ENCODE results near the gene SPTB.

SPTB gene

GRCh38 chr14:64714432-64715025, 165.2 kb downstream of the SPTB start:
- H3K9me3 Mint-ChIP-seq = peaks cover 12% of the 10 kb centered on the region
- peak overlapping the region; percentile 89 for H3K27ac Mint-ChIP-seq
- peaks cover 85% of the 10 kb centered on the region for H3K4me1 Mint-ChIP-seq
- DNase-seq (ENCODE audit: low spot score in 2 of 2) (no peak), ATAC-seq (peak; percentile 59)
- H3K36me3 Mint-ChIP-seq = no peaks in the 10 kb centered on the region
- no peak overlapping the region for H3K4me3 Mint-ChIP-seq

DNA sequence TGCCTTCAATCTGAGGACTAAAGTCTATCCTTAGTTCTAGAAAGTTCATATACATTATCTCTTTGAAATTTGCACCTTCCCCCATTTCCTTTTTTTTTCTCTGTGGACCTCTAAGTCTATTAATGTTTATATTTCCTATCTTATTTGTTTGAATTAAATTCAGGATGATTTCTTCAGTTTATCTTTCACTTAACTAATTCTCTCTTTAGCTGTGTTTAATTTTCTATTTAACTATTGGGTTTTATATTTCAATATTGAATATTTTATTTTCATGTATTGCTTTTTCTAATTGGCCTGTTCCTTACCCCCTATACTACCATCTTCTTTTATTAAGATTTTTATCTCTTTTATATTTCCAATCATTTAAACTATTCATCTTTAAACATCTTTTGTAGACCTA, 166.0 kb downstream of the SPTB start:
- peaks cover 85% of the 10 kb centered on the region for H3K4me1 Mint-ChIP-seq
- H3K27ac Mint-ChIP-seq = no peak overlapping the region
- no peak for ATAC-seq
- no peak for DNase-seq (ENCODE audit: low spot score in 2 of 2)
- peaks cover 12% of the 10 kb centered on the region for H3K9me3 Mint-ChIP-seq
- no peaks in the 10 kb centered on the region for H3K36me3 Mint-ChIP-seq
- H3K4me3 Mint-ChIP-seq = no peak overlapping the region

DNA sequence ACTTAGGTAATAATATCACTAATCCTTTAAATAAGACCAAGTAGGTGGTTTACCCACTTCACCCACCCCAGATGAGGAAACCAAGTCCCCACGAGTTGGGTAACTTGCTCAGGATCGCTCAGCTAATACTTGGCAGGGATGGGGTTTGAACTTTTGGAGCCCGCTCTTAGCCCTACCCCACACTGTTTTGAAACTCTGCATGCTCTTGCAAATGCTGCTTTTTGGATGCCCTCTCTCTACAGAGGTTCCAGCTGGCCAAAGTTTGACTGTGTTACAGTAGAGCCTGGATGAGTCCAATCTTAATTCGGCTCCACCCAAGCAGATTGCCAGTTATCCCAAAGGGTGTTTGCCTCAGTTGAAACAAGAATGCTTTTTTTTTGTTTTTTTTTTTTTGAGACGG, 168.7 kb downstream of the SPTB start:
- Mint-ChIP-seq H3K27ac (no peak overlapping the region), H3K36me3 (no peaks in the 10 kb centered on the region), H3K4me1 (peaks cover 85% of the 10 kb centered on the region)

GRCh38 chr14:64709126-64709525, 170.6 kb downstream of the SPTB start:
- Mint-ChIP-seq H3K4me1 (peaks cover 73% of the 10 kb centered on the region), H3K27ac (peak overlapping the region; percentile 96), H3K4me3 (peak overlapping the region; percentile 73), H3K9me3 (peaks cover 12% of the 10 kb centered on the region), H3K36me3 (no peaks in the 10 kb centered on the region)
- DNase-seq (ENCODE audit: low spot score in 2 of 2) (no peak), ATAC-seq (no peak)

More for the DNA sequence above, 168.7 kb downstream of the SPTB start:
- Mint-ChIP-seq H3K9me3 (peaks cover 12% of the 10 kb centered on the region), H3K4me3 (no peak overlapping the region)
- no peak for DNase-seq (ENCODE audit: low spot score in 2 of 2)
- no peak for ATAC-seq

GRCh38 chr14:64708148-64709004, 171.3 kb downstream of the SPTB start:
- H3K4me3 Mint-ChIP-seq = peak overlapping the region; percentile 73
- peaks cover 6% of the 10 kb centered on the region for H3K9me3 Mint-ChIP-seq
- H3K27ac Mint-ChIP-seq = peak overlapping the region; percentile 96
- DNase-seq (ENCODE audit: low spot score in 2 of 2) (peak in 1 of 2 donors; percentile 58), ATAC-seq (peak; percentile 36)
- H3K36me3 Mint-ChIP-seq = no peaks in the 10 kb centered on the region
- peaks cover 77% of the 10 kb centered on the region for H3K4me1 Mint-ChIP-seq

GRCh38 chr14:64707661-64708060, 172.0 kb downstream of the SPTB start:
- Mint-ChIP-seq H3K9me3 (peaks cover under 1% of the 10 kb centered on the region), H3K4me3 (peak overlapping the region; percentile 73), H3K27ac (peak overlapping the region; percentile 96), H3K4me1 (peaks cover 77% of the 10 kb centered on the region), H3K36me3 (no peaks in the 10 kb centered on the region)
- no peak for DNase-seq (ENCODE audit: low spot score in 2 of 2)
- peak; percentile 76 for ATAC-seq

DNA sequence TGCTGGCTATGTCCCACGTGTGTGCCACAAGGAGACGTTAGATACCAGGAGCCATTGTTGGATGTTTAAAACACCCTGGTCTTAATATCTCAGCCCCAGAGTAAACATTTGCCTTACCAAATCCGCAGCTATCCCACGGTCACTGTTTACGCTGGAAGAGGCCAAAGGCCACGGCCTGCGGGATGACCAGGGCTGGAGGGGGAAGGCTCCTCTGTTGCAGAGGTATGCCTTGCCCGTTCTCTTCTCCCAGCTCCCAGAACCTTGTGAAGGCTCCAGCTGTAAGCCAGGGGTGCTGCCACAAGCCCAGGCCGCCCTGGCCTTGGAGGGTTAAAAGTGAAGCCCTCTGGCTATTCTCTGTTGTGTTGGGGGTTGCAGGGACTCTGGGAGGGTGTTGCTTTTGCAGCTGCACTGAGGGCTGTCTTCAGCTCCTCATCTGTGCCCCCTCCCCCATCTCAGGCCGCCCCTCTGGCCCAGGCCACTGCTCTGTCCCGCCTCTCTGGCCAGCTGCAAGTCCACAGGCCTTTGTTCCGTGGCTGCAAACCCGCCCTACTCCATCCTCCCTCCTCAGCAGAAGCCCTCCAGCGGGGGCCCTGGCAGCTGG, 173.0 kb downstream of the SPTB start:
- DNase-seq (ENCODE audit: low spot score in 2 of 2) (no peak), ATAC-seq (no peak)
- Mint-ChIP-seq H3K36me3 (no peaks in the 10 kb centered on the region), H3K9me3 (no peaks in the 10 kb centered on the region), H3K27ac (peak overlapping the region; percentile 96), H3K4me3 (peak overlapping the region; percentile 73), H3K4me1 (peaks cover 72% of the 10 kb centered on the region)

DNA sequence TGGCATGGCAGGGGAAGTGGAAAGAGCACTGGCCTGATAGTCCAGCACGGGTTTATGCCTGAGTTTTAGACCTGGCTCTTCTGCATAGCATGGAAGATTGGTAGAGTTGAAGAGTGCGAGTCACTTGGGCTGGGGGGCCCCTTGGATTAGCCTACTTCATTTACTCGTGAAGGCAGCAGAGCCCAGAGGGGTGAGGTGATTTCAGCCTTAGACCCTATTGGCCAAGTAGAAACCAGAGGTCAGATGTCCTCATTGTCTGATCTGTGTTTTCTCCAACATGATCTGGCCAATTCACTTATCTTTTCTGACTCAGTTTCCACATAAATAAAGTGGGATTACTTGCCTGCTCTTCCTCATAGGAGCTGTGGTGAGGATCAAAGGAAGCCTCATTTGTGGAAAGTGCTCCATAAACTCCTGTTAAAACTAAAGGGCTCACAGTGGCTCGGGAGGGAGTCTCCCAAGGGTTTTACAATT, 173.6 kb downstream of the SPTB start:
- no peaks in the 10 kb centered on the region for H3K9me3 Mint-ChIP-seq
- H3K36me3 Mint-ChIP-seq = no peaks in the 10 kb centered on the region
- H3K27ac Mint-ChIP-seq = peak overlapping the region; percentile 92
- ATAC-seq = no peak
- H3K4me3 Mint-ChIP-seq = peak overlapping the region; percentile 73
- H3K4me1 Mint-ChIP-seq = peaks cover 72% of the 10 kb centered on the region
- no peak for DNase-seq (ENCODE audit: low spot score in 2 of 2)

DNA sequence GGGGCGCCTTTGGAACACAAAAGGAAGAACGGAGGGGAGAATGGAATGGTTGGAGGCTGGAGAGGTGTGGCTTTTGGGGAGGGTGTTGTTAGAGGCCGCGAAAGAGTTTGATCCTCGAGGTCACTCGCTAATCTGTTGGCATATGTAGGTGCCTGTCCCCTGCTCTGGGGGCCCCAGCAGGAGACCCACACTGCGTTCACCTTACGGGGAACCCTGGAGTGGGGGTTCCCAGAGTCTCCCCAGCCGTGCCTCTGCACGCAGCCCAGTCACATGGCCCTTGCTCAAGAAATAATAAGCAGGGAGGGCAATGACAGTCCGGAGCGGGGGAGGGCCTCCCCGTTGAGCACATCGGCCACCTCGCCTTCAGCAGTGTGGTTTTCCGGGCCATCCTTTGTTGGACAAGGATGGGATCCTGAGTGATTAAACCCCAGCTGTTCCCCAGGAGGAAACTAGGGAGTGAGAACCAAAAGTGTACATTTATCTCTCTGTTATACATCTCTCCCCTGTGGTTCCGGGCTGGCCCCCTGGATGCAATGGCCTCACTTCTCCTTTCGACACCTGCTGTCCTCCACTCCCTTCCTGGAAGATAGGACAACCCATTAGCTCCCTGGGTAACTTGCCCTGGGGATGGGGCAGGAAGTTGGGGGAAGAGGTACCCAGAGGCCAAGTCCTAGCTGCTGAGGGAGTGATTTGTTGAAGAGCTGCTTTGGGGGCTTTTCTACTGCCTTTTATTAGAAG, 174.2 kb downstream of the SPTB start:
- DNase-seq (ENCODE audit: low spot score in 2 of 2) (no peak), ATAC-seq (peak; percentile 58)
- no peaks in the 10 kb centered on the region for H3K36me3 Mint-ChIP-seq
- H3K4me1 Mint-ChIP-seq = peaks cover 69% of the 10 kb centered on the region
- peak overlapping the region; percentile 73 for H3K4me3 Mint-ChIP-seq
- peak overlapping the region; percentile 92 for H3K27ac Mint-ChIP-seq
- H3K9me3 Mint-ChIP-seq = no peaks in the 10 kb centered on the region

DNA sequence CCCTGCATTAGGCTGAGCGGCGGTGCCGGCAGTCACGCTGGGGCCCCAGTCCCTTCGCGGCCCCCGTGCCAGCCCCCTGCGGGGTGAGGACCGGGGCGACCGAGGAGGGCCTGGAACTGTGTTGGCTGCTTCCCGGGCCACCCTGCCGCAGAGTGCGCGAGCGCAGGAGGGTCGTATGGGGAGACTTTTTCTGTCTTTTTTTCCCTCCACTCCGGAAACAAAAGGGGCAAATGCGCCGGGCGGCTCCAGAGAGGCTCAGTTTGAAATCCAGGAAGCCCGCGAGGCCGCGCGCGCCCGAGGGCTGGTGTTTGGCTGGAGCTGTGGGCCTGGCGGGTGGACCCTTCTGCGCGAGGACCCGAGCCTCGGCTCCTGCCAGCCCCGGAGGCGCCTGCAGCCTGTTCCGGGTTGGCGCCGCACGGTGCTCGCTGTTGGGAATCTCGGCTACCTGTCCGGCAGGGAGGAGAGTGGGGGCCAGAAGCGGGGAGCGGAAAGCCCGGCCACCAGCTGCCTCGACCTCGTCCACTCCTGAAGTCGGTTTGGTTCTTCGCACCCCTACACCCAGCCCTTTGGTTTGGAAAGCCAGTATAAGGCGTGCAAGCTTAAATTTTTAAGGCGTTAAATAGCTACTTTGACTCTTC, 174.8 kb downstream of the SPTB start:
- H3K4me1 Mint-ChIP-seq = peaks cover 62% of the 10 kb centered on the region
- H3K9me3 Mint-ChIP-seq = no peaks in the 10 kb centered on the region
- ATAC-seq (peak; percentile 4), DNase-seq (ENCODE audit: low spot score in 2 of 2) (peak; percentile 33 to 69)
- peak overlapping the region; percentile 92 for H3K27ac Mint-ChIP-seq
- peak overlapping the region; percentile 73 for H3K4me3 Mint-ChIP-seq
- H3K36me3 Mint-ChIP-seq = no peaks in the 10 kb centered on the region

DNA sequence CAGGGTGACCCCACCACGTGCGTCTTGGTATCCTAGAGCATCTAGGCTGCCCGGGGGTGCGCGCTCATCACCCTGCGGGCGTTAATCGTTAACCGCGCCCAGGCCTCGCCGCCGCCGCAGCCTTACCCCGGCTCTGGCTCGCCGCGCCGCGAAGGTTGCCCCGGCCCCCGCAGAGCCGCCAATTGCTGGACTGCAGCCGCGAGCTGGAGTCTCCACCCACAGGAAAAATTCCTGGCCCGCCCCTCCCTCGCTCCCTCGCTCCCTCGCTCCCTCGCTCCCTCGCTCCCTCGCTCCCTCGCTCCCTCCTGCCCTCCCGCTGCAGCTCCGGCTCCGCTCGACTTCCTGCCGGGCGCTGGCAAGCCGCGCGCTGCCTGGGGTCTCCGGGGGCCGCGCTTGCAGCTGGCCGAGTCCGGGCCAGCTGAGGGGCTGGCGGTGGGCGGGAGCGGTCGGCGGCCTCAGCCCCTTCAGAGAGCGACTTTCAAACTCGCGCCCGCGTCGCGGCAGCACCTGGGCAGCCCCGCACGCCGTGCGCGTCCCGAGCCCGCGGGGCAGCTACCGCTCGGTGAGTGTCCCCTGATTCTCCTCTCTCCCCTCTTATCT, 175.5 kb downstream of the SPTB start, which contains the start of gene PLEKHG3:
PLEKHG3 (plus strand) TSS at position 282 of the 600 bp plus-strand sequence. CDS start 23,208 bp downstream, outside the sequence.
- peak within 1 kb of the TSS; percentile 92 for H3K27ac Mint-ChIP-seq
- peak in 1 of 2 donors; percentile 59 for DNase-seq (ENCODE audit: low spot score in 2 of 2)
- peak within 1 kb of the TSS; percentile 73 for H3K4me3 Mint-ChIP-seq
- H3K4me1 Mint-ChIP-seq = peaks cover 56% of the 10 kb centered on the region
- peak; percentile 55 for ATAC-seq
- H3K9me3 Mint-ChIP-seq = no peaks in the 10 kb centered on the region
- no peaks in the 10 kb centered on the region for H3K36me3 Mint-ChIP-seq

- H3K36me3 Mint-ChIP-seq = no peaks in the 10 kb centered on the region
- DNase-seq (ENCODE audit: low spot score in 2 of 2) = no peak
- peaks cover 54% of the 10 kb centered on the region for H3K4me1 Mint-ChIP-seq
Observed at GRCh38 chr14:64703395-64704142, 176.1 kb downstream of the SPTB start.

DNA sequence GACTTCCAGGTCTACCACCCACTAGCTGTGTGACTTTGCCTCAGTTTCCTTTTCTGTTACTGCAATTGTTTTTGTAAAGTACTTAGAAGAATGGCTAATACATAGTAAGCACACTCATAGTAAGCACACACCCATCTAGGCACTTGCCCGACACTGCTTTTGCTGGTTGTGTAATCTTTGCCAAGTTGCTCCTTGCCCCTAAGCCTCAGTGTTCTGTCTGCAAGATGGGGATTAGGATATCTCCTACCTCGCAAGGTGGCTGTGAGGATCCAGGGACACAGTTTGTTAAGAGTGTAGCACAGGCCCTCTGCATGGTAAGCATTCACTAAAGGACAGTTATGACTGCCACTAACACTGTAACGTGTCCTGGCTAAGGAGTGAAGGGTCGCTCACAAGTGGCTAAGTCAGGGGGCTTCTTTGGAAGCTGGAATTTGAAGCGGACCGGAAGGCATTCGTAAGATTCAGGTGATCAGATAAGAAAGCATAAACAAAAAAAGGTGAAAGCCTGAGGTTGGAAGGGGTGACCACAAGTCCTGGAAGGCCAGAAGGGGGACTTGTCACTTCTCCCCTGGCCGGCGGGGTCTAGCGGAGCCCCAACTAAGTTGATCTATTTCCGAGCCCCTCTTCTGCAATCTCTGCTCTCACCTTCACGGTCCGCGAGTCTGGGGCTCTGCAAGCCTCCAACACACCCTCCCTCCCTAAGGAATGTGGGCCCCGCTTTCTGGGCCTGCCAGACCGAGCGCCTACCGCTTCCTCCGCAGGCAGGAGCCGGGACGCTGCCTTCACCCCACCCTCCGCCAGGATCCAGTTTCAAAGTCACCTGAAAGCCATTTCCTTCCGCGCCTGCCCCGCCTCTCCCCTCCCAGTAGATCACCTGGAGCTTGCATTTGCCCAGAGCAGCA, 177.0 kb downstream of the SPTB start:
- no peaks in the 10 kb centered on the region for H3K36me3 Mint-ChIP-seq
- ATAC-seq (no peak), DNase-seq (ENCODE audit: low spot score in 2 of 2) (no peak)
- H3K4me1 Mint-ChIP-seq = peaks cover 52% of the 10 kb centered on the region
- H3K27ac Mint-ChIP-seq = no peak overlapping the region
- peak overlapping the region; percentile 73 for H3K4me3 Mint-ChIP-seq
- H3K9me3 Mint-ChIP-seq = no peaks in the 10 kb centered on the region

More at GRCh38 chr14:64703395-64704142, 176.1 kb downstream of the SPTB start:
- H3K4me3 Mint-ChIP-seq = peak overlapping the region; percentile 73
- H3K27ac Mint-ChIP-seq = peak overlapping the region; percentile 26
- no peaks in the 10 kb centered on the region for H3K9me3 Mint-ChIP-seq
- ATAC-seq = no peak
